Keratinocyte (primary cell): Measurements from ENCODE around the gene KIF3A. TPM values are rescaled to one million over a fixed set of nuclear protein-coding genes. Genes with fewer than 3 reads are reported as not detected.

ENCODE experiments used
- DNase-seq: peaks from one replicate; pipeline ENCODE4 v3.0.0-alpha.2; 2011; ENCODE audit warnings: low read depth, missing footprints, low spot score
- FAIRE-seq: peaks from 2 replicates; lab custom pipeline; 2011; peaks lifted over from hg19 to GRCh38; lab: Jason Lieb, UNC
- H2AFZ ChIP-seq: 2 replicates; pipeline ENCODE4 v1.6.0; 2012; ENCODE audit warnings: low read length, control low read depth, inconsistent platforms; ENCODE audit not compliant: control insufficient read depth
- H3K27ac ChIP-seq: 2 replicates; pipeline ENCODE4 v1.5.1; 2011; ENCODE audit warnings: low read length; ENCODE audit not compliant: control insufficient read depth, insufficient read depth
- H3K27me3 ChIP-seq: 3 replicates; pipeline ENCODE4 v1.6.0; 2011; ENCODE audit warnings: low read length; ENCODE audit not compliant: control insufficient read depth, insufficient read depth; ENCODE audit errors: extremely low read depth
- H3K36me3 ChIP-seq, 2 experiments: 2 replicates in 1 of 2; 3 replicates in 1 of 2; pipeline ENCODE4 v1.5.1; 2011; ENCODE audit warnings: low read length in 2 of 2, mild to moderate bottlenecking in 1 of 2; ENCODE audit not compliant: control insufficient read depth in 2 of 2, insufficient read depth in 2 of 2; ENCODE audit errors: extremely low read depth in 1 of 2
- H3K4me1 ChIP-seq: 3 replicates; pipeline ENCODE4 v1.5.1; 2011; ENCODE audit warnings: low read length; ENCODE audit not compliant: control insufficient read depth, insufficient read depth; ENCODE audit errors: extremely low read depth
- H3K4me2 ChIP-seq: 3 replicates; pipeline ENCODE4 v1.6.0; 2011; ENCODE audit warnings: low read depth, low read length; ENCODE audit not compliant: control insufficient read depth, insufficient read depth; ENCODE audit errors: extremely low read depth
- H3K4me3 ChIP-seq, 3 experiments: fragments of 200-600 bp in 1 of 3; sonication (generic) in 1 of 3; 2 replicates in 2 of 3; 3 replicates in 1 of 3; pipeline ENCODE4 v1.5.1; 2011 to 2016; ENCODE audit warnings: low read length in 3 of 3, mild to moderate bottlenecking in 3 of 3, control low read depth in 2 of 3, inconsistent platforms in 1 of 3, low read depth in 1 of 3, mixed read lengths in 1 of 3, mixed run types in 1 of 3, moderate library complexity in 1 of 3; ENCODE audit not compliant: control insufficient read depth in 2 of 3, insufficient read depth in 2 of 3; ENCODE audit errors: extremely low read depth in 1 of 3
- H3K79me2 ChIP-seq: 2 replicates; pipeline ENCODE4 v1.6.0; 2012; ENCODE audit warnings: low read length; ENCODE audit not compliant: control insufficient read depth, insufficient read depth
- H3K9ac ChIP-seq: 3 replicates; pipeline ENCODE4 v1.6.0; 2011; ENCODE audit warnings: low read length; ENCODE audit not compliant: control insufficient read depth, insufficient read depth; ENCODE audit errors: extremely low read depth
- H3K9me1 ChIP-seq: 3 replicates; pipeline ENCODE4 v1.6.0; 2011; ENCODE audit warnings: low read length; ENCODE audit not compliant: control insufficient read depth, insufficient read depth; ENCODE audit errors: extremely low read depth
- H3K9me3 ChIP-seq: 2 replicates; pipeline ENCODE4 v1.5.1; 2012; ENCODE audit warnings: low read depth, low read length; ENCODE audit not compliant: control insufficient read depth
- H4K20me1 ChIP-seq: 3 replicates; pipeline ENCODE4 v1.6.0; 2011; ENCODE audit warnings: low read length; ENCODE audit not compliant: control insufficient read depth, insufficient read depth; ENCODE audit errors: extremely low read depth
- CTCF ChIP-seq, 3 experiments: IDR thresholded peaks in 1 of 3; conservative IDR thresholded peaks in 1 of 3; optimal IDR thresholded peaks in 1 of 3; 2 replicates in 2 of 3; 3 replicates in 1 of 3; pipeline versions ENCODE3 to v1.5.1; 2011; ENCODE audit warnings: low read length in 3 of 3, mild to moderate bottlenecking in 3 of 3, moderate library complexity in 2 of 3, control low read depth in 1 of 3, inconsistent platforms in 1 of 3; ENCODE audit not compliant: insufficient read depth in 2 of 3; ENCODE audit errors: extremely low read depth in 1 of 3
- EZH2 ChIP-seq: IDR thresholded peaks from one replicate; pipeline ENCODE4 v1.6.1; 2012; ENCODE audit warnings: inconsistent platforms, mild to moderate bottlenecking, low read length, moderate library complexity
- dilution Hi-C: fragments of 300-500 bp; cut with MboI; formaldehyde crosslinking; loops from one replicate; pipeline ENCODE4 v1.7.0; 2020; ENCODE audit warnings: low sequenced_read_pairs; ENCODE audit not compliant: extremely low pct_ligation_motif_present
- polyA plus RNA-seq, 5 experiments: library from polyadenylated mRNA; depleted of rRNA in 3 of 5; stranded (reverse) in 3 of 5; stranded (forward) in 1 of 5; unstranded in 1 of 5; fragments of >200 nt; gene quantifications; 1 replicate in 1 of 5; 2 replicates in 3 of 5; 3 replicates in 1 of 5; pipeline versions ENCODE4 v1.2.1 to v1.2.3, GENCODE V29; 2011 to 2012; ENCODE audit warnings: missing spikeins in 2 of 5, low read depth in 1 of 5, low replicate concordance in 1 of 5

KIF3A gene
- polyA plus RNA-seq, 1 donor (not counting 4 experiments of a cell fraction or from before 2014, with no cell fraction given): 15.4 TPM

DNA sequence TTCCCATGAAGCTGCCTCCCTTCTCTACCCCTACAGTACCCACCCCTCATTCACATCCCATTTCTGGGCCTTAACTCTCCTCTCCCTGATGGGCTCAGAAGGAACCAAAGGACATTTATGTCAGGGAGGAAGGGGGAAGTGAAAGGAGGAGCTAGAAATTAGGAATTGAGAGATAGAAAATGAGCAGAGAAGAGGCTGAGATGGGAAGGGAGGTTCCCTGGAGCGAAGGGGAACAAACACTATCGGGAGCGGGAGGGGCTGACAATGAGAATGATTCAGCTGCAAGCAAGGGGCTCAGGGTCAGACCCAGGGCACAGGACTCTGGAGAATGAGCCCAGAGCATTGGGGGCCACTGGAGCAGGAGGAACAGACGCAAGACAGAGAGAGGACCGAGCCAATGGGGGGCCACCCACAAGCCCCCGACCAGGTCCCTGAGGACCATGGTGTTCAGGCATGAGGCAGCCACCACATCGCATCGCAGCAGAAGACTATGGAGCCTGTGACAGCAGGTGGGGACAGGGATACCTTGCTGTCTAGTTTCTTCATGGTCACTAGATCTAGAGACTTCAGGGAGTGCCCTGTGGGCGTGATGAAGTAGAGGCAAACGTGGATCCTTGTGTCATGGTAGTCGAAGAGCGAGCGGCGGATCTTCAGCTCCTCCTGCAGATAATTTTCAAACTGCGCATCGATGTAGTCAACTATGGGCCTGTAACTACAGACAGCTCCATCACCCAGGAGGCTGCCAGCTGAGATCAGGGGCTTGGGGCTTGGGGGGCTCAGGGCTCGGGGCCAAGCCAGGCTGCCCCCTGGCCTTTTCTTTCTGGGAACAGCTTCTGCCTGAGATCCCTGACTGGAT lies 26.1 kb upstream of the KIF3A start:
- Histone ChIP-seq H3K4me3 (no peak overlapping the region), H4K20me1 (no peaks in the 10 kb centered on the region), H3K9ac (no peak overlapping the region), H3K36me3 (peaks cover 32 to 35% of the 10 kb centered on the region in 2 experiments), H3K4me1 (no peaks in the 10 kb centered on the region), H3K4me2 (no peak overlapping the region), H3K9me1 (no peaks in the 10 kb centered on the region), H3K27me3 (no peaks in the 10 kb centered on the region), H3K27ac (no peak overlapping the region), H2AFZ (no peak overlapping the region), H3K79me2 (peaks cover 8% of the 10 kb centered on the region), H3K9me3 (no peaks in the 10 kb centered on the region)
- DNase-seq (no peak), FAIRE-seq (no peak)
- dilution Hi-C loops: no loop called here
- TF ChIP-seq EZH2 (no peak), CTCF (optimal IDR thresholded peaks at IDR 0.05 in 1 of 3, IDR thresholded peaks at IDR 0.05 in 1 of 3, conservative IDR thresholded peaks at IDR 0.05 in 1 of 3; ENCODE audit: extremely low read depth in 1 of 3, insufficient read depth in 2 of 3, low read length in 3 of 3) (no peak)

GRCh38 chr5:132762246-132763000 lies 25.1 kb upstream of the KIF3A start:
- FAIRE-seq (no peak), DNase-seq (no peak)
- H2AFZ ChIP-seq: no peak overlapping the region
- H3K9me3 ChIP-seq: no peaks in the 10 kb centered on the region
- H3K27ac ChIP-seq: no peak overlapping the region
- TF ChIP-seq CTCF (optimal IDR thresholded peaks at IDR 0.05 in 1 of 3, IDR thresholded peaks at IDR 0.05 in 1 of 3, conservative IDR thresholded peaks at IDR 0.05 in 1 of 3; ENCODE audit: extremely low read depth in 1 of 3, insufficient read depth in 2 of 3, low read length in 3 of 3) (no peak), EZH2 (no peak)
- peaks cover 32 to 40% of the 10 kb centered on the region in 2 experiments for H3K36me3 ChIP-seq
- dilution Hi-C loops: no loop called here
- H3K27me3 ChIP-seq: no peaks in the 10 kb centered on the region
- H3K4me3 ChIP-seq: no peak overlapping the region
- no peak overlapping the region for H3K9ac ChIP-seq
- no peaks in the 10 kb centered on the region for H3K9me1 ChIP-seq
- H3K4me1 ChIP-seq: no peaks in the 10 kb centered on the region
- no peak overlapping the region for H3K4me2 ChIP-seq
- no peaks in the 10 kb centered on the region for H4K20me1 ChIP-seq
- H3K79me2 ChIP-seq: peaks cover 6% of the 10 kb centered on the region
